Lung (tissue), 12 donors: Measurements from ENCODE around the gene FMNL1. TPM values are rescaled to one million over a fixed set of nuclear protein-coding genes. Genes with fewer than 3 reads are reported as not detected.
"Not testable (repeated sequence)": the region's sequence is repeated elsewhere in the genome, so short reads cannot be mapped to it uniquely, and the experiment has no call there.

ENCODE experiments used
- ATAC-seq: fragments of 200-7000 bp; cut with Tn5 transposase; one replicate; pipeline ENCODE4 v1.9.1; 2020; ENCODE audit warnings: moderate number of reproducible peaks; ENCODE audit not compliant: insufficient read depth, low FRiP score
- DNase-seq, 3 donors: peaks; one replicate each; pipeline ENCODE4 v3.0.0-alpha.2; 2013 to 2017
- H3K27ac ChIP-seq, 2 donors: one replicate each; pipeline ENCODE4 v1.5.1; 2013; ENCODE audit warnings: mild to moderate bottlenecking in 2 of 2, moderate library complexity in 2 of 2, control low read depth in 1 of 2, inconsistent platforms in 1 of 2, low read depth in 1 of 2, low read length in 1 of 2
- H3K27me3 ChIP-seq, 3 donors: one replicate each; pipeline ENCODE4 v1.5.1; 2013; ENCODE audit warnings: low read length in 2 of 3; ENCODE audit not compliant: control insufficient read depth in 3 of 3, insufficient read depth in 3 of 3
- H3K36me3 ChIP-seq, 4 donors: one replicate each; pipeline ENCODE4 v1.5.1; 2013; ENCODE audit warnings: low read length in 4 of 4, mild to moderate bottlenecking in 1 of 4, moderate library complexity in 1 of 4; ENCODE audit not compliant: control insufficient read depth in 4 of 4, insufficient read depth in 4 of 4
- H3K4me1 ChIP-seq, 5 donors: one replicate each; pipeline ENCODE4 v1.5.1; 2013; ENCODE audit warnings: low read length in 5 of 5, mild to moderate bottlenecking in 2 of 5, moderate library complexity in 1 of 5; ENCODE audit not compliant: control insufficient read depth in 5 of 5, insufficient read depth in 5 of 5
- H3K4me3 ChIP-seq: one replicate; pipeline ENCODE4 v1.5.1; 2013; ENCODE audit warnings: mild to moderate bottlenecking, control low read depth, moderate library complexity
- H3K9ac ChIP-seq, 2 donors: one replicate each; pipeline ENCODE4 v1.5.1; 2013; ENCODE audit warnings: low read length in 2 of 2, control low read depth in 1 of 2; ENCODE audit not compliant: insufficient read depth in 1 of 2
- H3K9me3 ChIP-seq, 4 donors: one replicate each; pipeline ENCODE4 v1.5.1; 2013; ENCODE audit warnings: low read length in 3 of 4, mild to moderate bottlenecking in 1 of 4, moderate library complexity in 1 of 4; ENCODE audit not compliant: control insufficient read depth in 4 of 4, insufficient read depth in 3 of 4
- CTCF ChIP-seq: IDR thresholded peaks from 2 replicates; pipeline ENCODE4 v1.5.1; 2012; ENCODE audit warnings: mild to moderate bottlenecking; ENCODE audit errors: control extremely low read depth, extremely low read depth
- WGBS, 2 donors: extraction: QIAGEN DNeasy Blood & Tissue Kit; methylation state at CpG; one replicate each; pipeline ENCODE4 v1.1.7; 2013; 5-methylcytosine and 5-hydroxymethylcytosine counted together
- polyA plus RNA-seq, 2 donors: library from polyadenylated mRNA; stranded (reverse); fragments of 200-250 nt; gene quantifications; one replicate each; pipeline ENCODE4 v1.2.1, GENCODE V29; 2013
- total RNA-seq, 2 donors: library from RNA; depleted of rRNA in 1 of 2; stranded (reverse); fragments of >200 nt in 1 of 2; gene quantifications; one replicate each; pipeline ENCODE4 v1.2.1, GENCODE V29; 2014 to 2021
- donor health status: control.
- donor health status: control.
- donor health status: Bipolar disorder and iron deficiency.
- donor health status: healthy.
- donor health status: DM: yes; HTN: yes; CAD: no.

FMNL1 gene
- total and polyA plus RNA-seq, 4 donors, result 25.0 to 135 (median 56.6) TPM

DNA sequence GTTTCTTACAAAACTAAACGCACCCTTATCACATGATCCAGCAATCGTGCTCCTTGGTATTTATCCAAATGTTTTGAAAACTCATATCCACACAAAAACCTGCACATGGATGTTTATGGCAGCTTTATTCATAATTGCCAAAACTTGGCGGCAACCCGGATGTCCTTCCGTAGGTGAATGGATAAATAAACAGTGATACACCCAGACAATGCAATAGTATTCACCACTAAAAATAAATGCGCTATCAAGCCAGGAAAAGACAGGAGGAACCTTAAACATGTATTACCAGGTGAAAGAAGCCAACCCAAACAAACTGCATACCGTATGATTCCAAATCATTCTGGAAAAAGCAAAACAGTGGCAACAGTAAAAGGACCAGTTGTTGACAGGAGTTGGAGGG lies 30.2 kb downstream of the FMNL1 start:
- Histone ChIP-seq H3K36me3 (peaks cover 0 to 2% (median 0%) of the 10 kb centered on the region in 4 donors), H3K4me1 (peaks cover 0 to 5% (median 0%) of the 10 kb centered on the region in 5 donors), H3K27ac (no peak overlapping the region), H3K9me3 (peaks cover 0 to 1% (median 0%) of the 10 kb centered on the region in 4 donors), H3K9ac (no peak overlapping the region), H3K27me3 (no peaks in the 10 kb centered on the region), H3K4me3 (no peak overlapping the region)
- DNase-seq (no peak), ATAC-seq (no peak)
- TF ChIP-seq CTCF, result no peak
- WGBS, 2 donors, result 71 to 74% methylated on average over 7 of the region's 7 CpGs

- not testable (repeated sequence) for H3K9me3 ChIP-seq, H3K36me3 ChIP-seq, H3K4me1 ChIP-seq, DNase-seq, ATAC-seq, H3K9ac ChIP-seq, H3K4me3 ChIP-seq, H3K27ac ChIP-seq, H3K27me3 ChIP-seq
- 88 to 94% methylated on average over 7 of the region's 7 CpGs for WGBS, 2 donors
Observed at GRCh38 chr17:45253237-45253636, 31.6 kb downstream of the FMNL1 start.

GRCh38 chr17:45253879-45254278 lies 32.2 kb downstream of the FMNL1 start:
- ATAC-seq (no peak), DNase-seq (no peak)
- Histone ChIP-seq H3K9ac (no peak overlapping the region), H3K4me1 (peaks cover 0 to 4% (median 0%) of the 10 kb centered on the region in 5 donors), H3K27me3 (peaks cover 0 to 3% (median 0%) of the 10 kb centered on the region in 3 donors), H3K27ac (no peak overlapping the region), H3K36me3 (peaks cover 0 to 2% (median 0%) of the 10 kb centered on the region in 4 donors), H3K4me3 (no peak overlapping the region), H3K9me3 (peaks cover 0 to 1% (median 0%) of the 10 kb centered on the region in 4 donors)
- TF ChIP-seq CTCF, result no peak
- 90 to 92% methylated on average over 4 of the region's 4 CpGs for WGBS, 2 donors

DNA sequence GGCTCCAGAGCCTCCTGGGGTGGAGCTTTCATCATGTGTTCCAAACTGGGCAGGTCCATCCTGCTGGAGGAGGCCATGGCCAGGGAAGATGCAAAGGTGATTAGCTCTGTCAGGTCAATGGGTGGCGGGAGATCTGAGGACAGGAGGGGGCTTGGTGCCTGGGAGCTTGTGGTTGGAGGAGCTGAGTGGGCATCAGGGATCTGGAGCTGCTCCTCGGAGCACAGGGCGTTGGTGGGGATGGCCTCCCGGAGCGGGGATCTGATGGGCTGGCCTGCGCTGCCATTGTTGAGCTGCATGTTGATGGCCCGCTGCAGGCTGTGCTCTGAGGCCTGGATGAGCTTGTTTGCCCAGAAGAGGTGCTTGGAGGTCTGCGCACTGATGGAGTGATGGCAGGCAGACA lies 33.7 kb downstream of the FMNL1 start:
- H3K36me3 ChIP-seq, result peaks cover 0 to under 1% (median 0%) of the 10 kb centered on the region in 4 donors
- H3K27ac ChIP-seq, result no peak overlapping the region
- peaks cover 0 to 1% (median 0%) of the 10 kb centered on the region in 4 donors for H3K9me3 ChIP-seq
- ATAC-seq (no peak), DNase-seq (no peak)
- H3K4me3 ChIP-seq, result no peak overlapping the region
- peaks cover 0 to 4% (median 0%) of the 10 kb centered on the region in 5 donors for H3K4me1 ChIP-seq
- H3K9ac ChIP-seq, result no peak overlapping the region
- peaks cover 0 to 3% (median 0%) of the 10 kb centered on the region in 3 donors for H3K27me3 ChIP-seq
- TF ChIP-seq CTCF, result no peak
- WGBS, 2 donors, result 97 to 100% methylated on average over 8 of the region's 8 CpGs
